K562 treated with DMSO at 1 percent for 48 hours (cell line): ENCODE measurements around the gene PIWIL4. TPM values are rescaled to one million over a fixed set of nuclear protein-coding genes. Genes with fewer than 3 reads are reported as not detected.

Experiments
- total RNA-seq: library from RNA; unstranded; fragments of 300-600 nt; gene quantifications from 2 replicates; pipeline ENCODE4 v1.2.3, GENCODE V29; 2022; ENCODE audit warnings: low replicate concordance; ENCODE audit errors: extremely low read depth

PIWIL4 gene
- not detected in 2 replicates for total RNA-seq

DNA sequence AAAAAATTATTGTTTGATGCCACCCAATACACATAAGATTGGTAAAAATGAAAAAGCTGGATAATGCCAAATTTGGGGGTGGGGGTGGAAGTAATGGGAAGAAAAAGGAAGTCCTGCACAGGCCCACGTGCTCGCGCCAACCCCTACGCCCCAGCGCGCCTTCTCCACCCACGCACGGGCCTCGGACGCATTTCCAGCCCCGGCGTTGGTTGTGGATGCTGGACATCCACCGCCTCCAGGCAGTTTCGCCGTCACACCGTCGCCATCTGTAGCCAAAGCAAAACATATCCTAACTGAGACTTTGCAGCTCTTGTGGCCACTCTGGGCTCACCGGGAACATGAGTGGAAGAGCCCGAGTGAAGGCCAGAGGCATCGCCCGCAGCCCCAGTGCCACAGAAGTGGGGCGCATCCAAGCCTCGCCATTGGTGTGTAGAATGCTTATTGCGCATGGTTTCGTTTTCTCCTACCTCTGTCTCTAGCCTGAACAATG, at the start of gene PIWIL4:
Gene PIWIL4 (plus strand): TSS at position 188 of the 490 bp plus-strand sequence. CDS start 151 bp downstream, at position 339.

DNA sequence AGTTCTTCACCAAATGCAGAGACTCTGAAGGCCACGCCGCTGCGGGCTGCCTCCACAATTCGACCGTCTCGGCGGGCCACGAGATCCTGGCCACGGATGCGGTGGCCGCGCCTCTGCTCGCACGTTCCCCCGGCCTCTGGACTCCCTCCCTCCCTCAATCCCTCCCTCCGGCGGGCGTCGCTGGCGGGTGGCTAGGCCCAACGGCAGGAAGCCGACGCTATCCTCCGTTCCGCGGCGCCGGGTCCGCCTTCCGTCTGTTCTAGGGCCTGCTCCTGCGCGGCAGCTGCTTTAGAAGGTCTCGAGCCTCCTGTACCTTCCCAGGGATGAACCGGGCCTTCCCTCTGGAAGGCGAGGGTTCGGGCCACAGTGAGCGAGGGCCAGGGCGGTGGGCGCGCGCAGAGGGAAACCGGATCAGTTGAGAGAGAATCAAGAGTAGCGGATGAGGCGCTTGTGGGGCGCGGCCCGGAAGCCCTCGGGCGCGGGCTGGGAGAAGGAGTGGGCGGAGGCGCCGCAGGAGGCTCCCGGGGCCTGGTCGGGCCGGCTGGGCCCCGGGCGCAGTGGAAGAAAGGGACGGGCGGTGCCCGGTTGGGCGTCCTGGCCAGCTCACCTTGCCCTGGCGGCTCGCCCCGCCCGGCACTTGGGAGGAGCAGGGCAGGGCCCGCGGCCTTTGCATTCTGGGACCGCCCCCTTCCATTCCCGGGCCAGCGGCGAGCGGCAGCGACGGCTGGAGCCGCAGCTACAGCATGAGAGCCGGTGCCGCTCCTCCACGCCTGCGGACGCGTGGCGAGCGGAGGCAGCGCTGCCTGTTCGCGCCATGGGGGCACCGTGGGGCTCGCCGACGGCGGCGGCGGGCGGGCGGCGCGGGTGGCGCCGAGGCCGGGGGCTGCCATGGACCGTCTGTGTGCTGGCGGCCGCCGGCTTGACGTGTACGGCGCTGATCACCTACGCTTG, 23.2 kb upstream of the PIWIL4 start, which contains the start of gene FUT4:
Gene FUT4 (plus strand): TSS at position 227 of the 951 bp plus-strand sequence. CDS start 213 bp downstream, at position 440.

Other genes with a start within 250 kb of the PIWIL4 start
- not detected in 2 replicates for gene GPR83, start 165.9 kb upstream of the PIWIL4 start, total RNA-seq
- not detected in 2 replicates for gene MRE11, start 73.5 kb upstream of the PIWIL4 start, total RNA-seq
- not detected in 2 replicates for gene ANKRD49, start 73.4 kb upstream of the PIWIL4 start, total RNA-seq
- not detected in 2 replicates for gene C11orf97, start 54.9 kb upstream of the PIWIL4 start, total RNA-seq
- not detected in 2 replicates for gene FUT4, start 23.4 kb upstream of the PIWIL4 start, total RNA-seq
- not detected in 2 replicates for gene AMOTL1, start 201.0 kb downstream of the PIWIL4 start, total RNA-seq